Transverse colon (tissue), 4 donors: ENCODE measurements around the gene APBA1. TPM values are rescaled to one million over a fixed set of nuclear protein-coding genes. Genes with fewer than 3 reads are reported as not detected.

Experiments used
- DNase-seq: peaks from one replicate; pipeline ENCODE4 v3.0.0-alpha.2; 2019
- H3K27ac ChIP-seq, 4 donors: fragments of 200-600 bp; sonication (generic); 2 replicates each; pipeline ENCODE4 v1.5.1; 2016 to 2018; ENCODE audit warnings: inconsistent platforms in 4 of 4
- H3K27me3 ChIP-seq: fragments of 200-600 bp; sonication (generic); 2 replicates; pipeline ENCODE4 v1.5.1; 2017; ENCODE audit warnings: inconsistent platforms
- H3K36me3 ChIP-seq, 4 donors: fragments of 200-600 bp; sonication (generic); 2 replicates each; pipeline ENCODE4 v1.5.1; 2017 to 2019; ENCODE audit warnings: inconsistent platforms in 4 of 4
- H3K4me1 ChIP-seq, 4 donors: fragments of 200-600 bp; sonication (generic); 2 replicates each; pipeline ENCODE4 v1.5.1; 2017 to 2020; ENCODE audit warnings: inconsistent platforms in 4 of 4
- H3K4me3 ChIP-seq, 4 donors: fragments of 200-600 bp; sonication (generic); 1 replicate in 1 of 4; 2 replicates in 3 of 4; pipeline versions ENCODE4 v1.5.1 to v1.6.1; 2017 to 2019; ENCODE audit warnings: inconsistent platforms in 4 of 4
- H3K9me3 ChIP-seq, 2 donors: fragments of 200-600 bp; sonication (generic); 2 replicates each; pipeline ENCODE4 v1.5.1; 2017 to 2019; ENCODE audit warnings: inconsistent platforms in 2 of 2
- CTCF ChIP-seq, 5 experiments: fragments of 200-600 bp in 3 of 5; fragments of 450-650 bp in 2 of 5; sonication (generic) in 3 of 5; IDR thresholded peaks; 1 replicate in 2 of 5; 2 replicates in 3 of 5; pipeline ENCODE4 v1.5.1; 2016 to 2017; ENCODE audit warnings: antibody characterized with exemption in 5 of 5, inconsistent platforms in 3 of 5, mild to moderate bottlenecking in 2 of 5, moderate library complexity in 1 of 5
- EP300 ChIP-seq: sonication (generic); formaldehyde crosslinking; IDR thresholded peaks from one replicate; pipeline ENCODE4 v1.6.1; 2017; ENCODE audit warnings: antibody characterized with exemption, low read depth
- POLR2A ChIP-seq: fragments of 450-650 bp; IDR thresholded peaks from one replicate; pipeline ENCODE4 v1.6.1; 2016; ENCODE audit warnings: antibody characterized with exemption, mild to moderate bottlenecking, moderate library complexity
- POLR2AphosphoS5 ChIP-seq, 3 donors: sonication (generic); formaldehyde crosslinking; IDR thresholded peaks; one replicate each; pipeline ENCODE4 v1.6.1; 2016; ENCODE audit warnings: antibody characterized with exemption in 3 of 3
- WGBS, 2 donors: methylation state at CpG; one replicate each; pipeline ENCODE4 v1.1.5; 2018; ENCODE audit warnings: low coverage in 1 of 2; 5-methylcytosine and 5-hydroxymethylcytosine counted together
- in situ Hi-C, 4 donors: fragments of 200-750 bp; cut with MboI; loops; one replicate each; pipeline versions ENCODE4 v1.15.0 to v1.15.1; 2017; ENCODE audit warnings: low sequenced_read_pairs in 3 of 4, low pct_ligation_motif_present in 1 of 4, low pct_unique_long_range_greater_than_20kb in 1 of 4
- intact Hi-C: fragments of 100-400 bp; cut with DNase I; formaldehyde crosslinking; loops from one replicate; pipeline ENCODE4 v1.15.1; 2023; ENCODE audit warnings: low total_unique reads
- total RNA-seq, 4 donors: library from RNA; depleted of rRNA; stranded (reverse); fragments of >200 nt; gene quantifications; one replicate each; pipeline ENCODE4 v1.1.0, GENCODE V29; 2016

APBA1 gene
- total RNA-seq, 4 donors from 2014 or later: 7.6 to 11.6 (median 10.2) TPM

- Histone ChIP-seq H3K4me3 (no peak overlapping the region), H3K4me1 (no peaks in the 10 kb centered on the region), H3K27ac (no peak overlapping the region), H3K27me3 (no peaks in the 10 kb centered on the region), H3K9me3 (no peaks in the 10 kb centered on the region), H3K36me3 (no peaks in the 10 kb centered on the region)
- 83 to 86% methylated on average over 2 of the region's 2 CpGs for WGBS, 2 donors
- in situ Hi-C loops: no loop called here
- no peak for DNase-seq
- intact Hi-C loops: no loop called here
- TF ChIP-seq EP300: no peak
- no peak for TF ChIP-seq POLR2A
- TF ChIP-seq POLR2AphosphoS5 (IDR thresholded peaks at IDR 0.05): no peak
- TF ChIP-seq CTCF (IDR thresholded peaks at IDR 0.05): no peak
Measured at GRCh38 chr9:69377981-69378380, 294.2 kb downstream of the APBA1 start.

Other genes starting within 250 kb of the APBA1 start
- gene PTAR1, start 87.6 kb upstream of the APBA1 start, total RNA-seq: 100 to 1,000 TPM in 1 of 4 donors, 10 to 100 TPM in 3; 30.8 to 131 (median 94.5) TPM
- gene CFAP95, start 148.4 kb upstream of the APBA1 start, total RNA-seq: under 1 TPM in 1 of 4 donors, not detected in 3; 0.68 TPM